ENCODE measurements around the gene INPPL1.
A peak's percentile ranks its signal among the peaks of the same experiment; 100 is the strongest.

INPPL1 gene

GRCh38 chr11:72274435-72274834 lies 49.9 kb downstream of the INPPL1 start:
- TF ChIP-seq ISL1 (CRISPR knock-in tag; IDR thresholded peaks at IDR 0.05) = no peak
- TF ChIP-seq PPARA (CRISPR knock-in tag; IDR thresholded peaks at IDR 0.05; ENCODE audit: borderline replicate concordance) = no peak
- TF ChIP-seq, protein P1, sequence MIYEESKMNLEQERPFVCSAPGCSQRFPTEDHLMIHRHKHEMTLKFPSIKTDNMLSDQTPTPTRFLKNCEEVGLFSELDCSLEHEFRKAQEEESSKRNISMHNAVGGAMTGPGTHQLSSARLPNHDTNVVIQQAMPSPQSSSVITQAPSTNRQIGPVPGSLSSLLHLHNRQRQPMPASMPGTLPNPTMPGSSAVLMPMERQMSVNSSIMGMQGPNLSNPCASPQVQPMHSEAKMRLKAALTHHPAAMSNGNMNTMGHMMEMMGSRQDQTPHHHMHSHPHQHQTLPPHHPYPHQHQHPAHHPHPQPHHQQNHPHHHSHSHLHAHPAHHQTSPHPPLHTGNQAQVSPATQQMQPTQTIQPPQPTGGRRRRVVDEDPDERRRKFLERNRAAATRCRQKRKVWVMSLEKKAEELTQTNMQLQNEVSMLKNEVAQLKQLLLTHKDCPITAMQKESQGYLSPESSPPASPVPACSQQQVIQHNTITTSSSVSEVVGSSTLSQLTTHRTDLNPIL (CRISPR knock-in tag; IDR thresholded peaks at IDR 0.05; ENCODE audit: low read depth) = no peak
- TF ChIP-seq ZC3H10 (CRISPR knock-in tag; IDR thresholded peaks at IDR 0.05) = no peak
- TF ChIP-seq TCF4 (CRISPR knock-in tag; IDR thresholded peaks at IDR 0.05; ENCODE audit: borderline replicate concordance) = no peak
- no peak for TF ChIP-seq RARB (CRISPR knock-in tag; IDR thresholded peaks at IDR 0.05)
- TF ChIP-seq CSRNP3 (CRISPR knock-in tag; IDR thresholded peaks at IDR 0.05) = no peak
- no peak for TF ChIP-seq GLIS3 (CRISPR knock-in tag; IDR thresholded peaks at IDR 0.05)
- TF ChIP-seq ZFP30 (CRISPR knock-in tag; IDR thresholded peaks at IDR 0.05) = no peak
- TF ChIP-seq ZNF70 (CRISPR knock-in tag; IDR thresholded peaks at IDR 0.05) = no peak
- no peak for TF ChIP-seq OSR1 (CRISPR knock-in tag; IDR thresholded peaks at IDR 0.05)
- TF ChIP-seq ARNTL (CRISPR knock-in tag; IDR thresholded peaks at IDR 0.05; ENCODE audit: borderline replicate concordance, low read depth) = no peak
- TF ChIP-seq CSDC2 (CRISPR knock-in tag; IDR thresholded peaks at IDR 0.05) = no peak
- TF ChIP-seq ZNF8 (CRISPR knock-in tag; IDR thresholded peaks at IDR 0.05) = no peak
- ATAC-seq = no peak

DNA sequence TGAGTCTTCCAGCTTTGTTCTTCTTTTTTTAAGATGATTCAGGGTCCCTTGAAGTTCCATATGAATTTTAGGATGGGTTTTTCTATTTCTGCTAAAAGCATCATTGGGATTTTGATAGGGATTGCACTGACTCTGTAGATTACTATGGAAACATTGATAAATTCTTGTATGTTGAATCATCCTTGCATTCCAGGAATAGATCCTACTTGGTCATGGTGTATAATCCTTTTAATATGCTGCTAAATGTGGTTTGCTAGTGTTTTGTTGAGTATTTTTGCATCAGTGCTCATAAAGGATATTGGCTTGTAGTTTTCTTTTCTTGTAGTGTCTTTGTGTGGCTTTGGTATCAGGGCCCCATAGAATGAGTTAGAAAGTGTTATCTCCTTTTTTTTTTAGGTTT lies 54.3 kb downstream of the INPPL1 start:
- peak; percentile 74 for ATAC-seq
- TF ChIP-seq ZC3H10 (CRISPR knock-in tag; IDR thresholded peaks at IDR 0.05) = no peak
- TF ChIP-seq ZFP30 (CRISPR knock-in tag; IDR thresholded peaks at IDR 0.05) = no peak
- no peak for TF ChIP-seq ZNF8 (CRISPR knock-in tag; IDR thresholded peaks at IDR 0.05)
- TF ChIP-seq PPARA (CRISPR knock-in tag; IDR thresholded peaks at IDR 0.05; ENCODE audit: borderline replicate concordance) = no peak
- no peak for TF ChIP-seq ZFP3 (CRISPR knock-in tag; IDR thresholded peaks at IDR 0.05)
- no peak for TF ChIP-seq TOX (CRISPR knock-in tag; IDR thresholded peaks at IDR 0.05; ENCODE audit: borderline replicate concordance)
- TF ChIP-seq ARNTL (CRISPR knock-in tag; IDR thresholded peaks at IDR 0.05; ENCODE audit: borderline replicate concordance, low read depth) = no peak
- no peak for TF ChIP-seq RARB (CRISPR knock-in tag; IDR thresholded peaks at IDR 0.05)
- TF ChIP-seq GLIS3 (CRISPR knock-in tag; IDR thresholded peaks at IDR 0.05) = no peak
- no peak for TF ChIP-seq TCF4 (CRISPR knock-in tag; IDR thresholded peaks at IDR 0.05; ENCODE audit: borderline replicate concordance)
- TF ChIP-seq, protein P1 (CRISPR knock-in tag; IDR thresholded peaks at IDR 0.05; ENCODE audit: low read depth) = no peak

DNA sequence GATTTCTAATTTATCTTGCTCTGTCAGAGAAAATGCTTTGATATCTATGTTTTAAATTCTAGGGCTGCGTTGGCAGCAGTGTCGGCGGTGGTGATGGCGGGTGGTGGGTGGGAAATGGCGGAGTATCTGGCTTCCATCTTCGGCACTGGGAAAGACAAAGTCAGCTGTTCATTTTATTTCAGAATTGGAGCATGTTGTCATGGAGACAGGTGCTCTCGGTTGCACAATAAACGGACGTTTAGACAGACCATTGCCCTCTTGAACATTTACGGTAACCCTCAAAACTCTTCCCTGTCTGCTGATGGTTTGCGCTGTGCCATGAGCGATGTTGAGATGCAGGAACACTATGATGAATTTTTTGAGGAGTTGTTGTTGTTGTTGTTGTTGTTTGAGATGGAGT lies 55.5 kb downstream of the INPPL1 start:
- ATAC-seq = no peak
- TF ChIP-seq ZFP3 (CRISPR knock-in tag; IDR thresholded peaks at IDR 0.05) (no peak), PATZ1 (CRISPR knock-in tag; IDR thresholded peaks at IDR 0.05; ENCODE audit: borderline replicate concordance) (no peak), BACH2 (CRISPR knock-in tag; IDR thresholded peaks at IDR 0.05; ENCODE audit: borderline replicate concordance) (no peak), GLIS3 (CRISPR knock-in tag; IDR thresholded peaks at IDR 0.05) (no peak), SNAI2 (CRISPR knock-in tag; IDR thresholded peaks at IDR 0.05) (no peak), ZFP30 (CRISPR knock-in tag; IDR thresholded peaks at IDR 0.05) (no peak), ZNF565 (CRISPR knock-in tag; conservative IDR thresholded peaks at IDR 0.05; ENCODE audit: low read depth) (no peak), ARNTL (CRISPR knock-in tag; IDR thresholded peaks at IDR 0.05; ENCODE audit: borderline replicate concordance, low read depth) (no peak), ISL1 (CRISPR knock-in tag; IDR thresholded peaks at IDR 0.05) (no peak), TOX (CRISPR knock-in tag; IDR thresholded peaks at IDR 0.05; ENCODE audit: borderline replicate concordance) (no peak), TCF4 (CRISPR knock-in tag; IDR thresholded peaks at IDR 0.05; ENCODE audit: borderline replicate concordance) (no peak), CSRNP3 (CRISPR knock-in tag; IDR thresholded peaks at IDR 0.05) (no peak), OSR1 (CRISPR knock-in tag; IDR thresholded peaks at IDR 0.05) (no peak)
- TF ChIP-seq, protein P1 (CRISPR knock-in tag; IDR thresholded peaks at IDR 0.05; ENCODE audit: low read depth) = no peak
